ENCODE results near the gene TAAR1.

GRCh38 chr6:132708771-132709170 is 49.8 kb upstream of the TAAR1 start:
- TF ChIP-seq YY1 (IDR thresholded peaks at IDR 0.05; ENCODE audit: insufficient read depth, insufficient read length) (no peak), SUZ12 (IDR thresholded peaks at IDR 0.05; ENCODE audit: extremely low read depth, insufficient read depth, insufficient read length) (no peak)
